Measurements from ENCODE around the gene GSTP1.
A peak's percentile ranks its signal among the peaks of the same experiment; 100 is the strongest.

GSTP1 gene

DNA sequence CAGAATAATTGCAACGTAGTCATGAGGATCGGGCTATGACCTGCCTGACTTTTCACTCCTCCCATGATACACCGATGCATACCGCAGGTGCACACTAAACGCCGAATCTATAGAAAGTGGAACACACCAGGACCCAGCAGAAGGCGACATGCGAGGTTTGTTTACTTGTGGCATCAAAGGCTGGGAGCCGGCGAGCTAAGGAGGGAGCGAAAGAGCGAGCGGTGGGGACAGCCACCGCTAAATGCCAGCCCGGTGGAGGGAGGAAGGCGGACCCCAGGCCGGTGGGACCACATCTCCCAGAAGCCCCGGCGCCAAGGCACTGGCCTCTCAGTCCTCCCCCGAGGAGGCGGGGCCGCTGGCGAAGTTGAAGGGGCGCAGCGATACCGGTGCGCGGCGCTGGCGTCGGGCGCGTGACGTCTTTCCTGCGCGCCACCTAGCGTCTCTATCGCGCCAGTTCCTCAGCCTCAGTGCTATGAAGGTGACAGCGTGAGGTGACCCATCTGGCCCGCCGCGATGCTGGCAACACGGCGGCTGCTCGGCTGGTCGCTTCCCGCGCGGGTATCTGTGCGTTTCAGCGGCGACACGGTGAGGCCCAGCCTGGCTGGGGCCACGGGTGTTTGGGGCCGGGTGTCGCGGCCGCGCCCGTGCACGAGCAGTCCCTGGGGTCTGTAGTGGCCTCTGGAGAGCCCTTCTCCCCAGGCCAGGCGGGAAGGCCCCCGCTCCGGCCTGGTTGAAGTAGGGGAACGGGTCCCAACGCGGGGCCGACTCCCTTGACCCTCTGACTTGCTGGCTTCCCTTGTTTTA lies 23.1 kb downstream of the GSTP1 start, which contains the start of gene NDUFV1:
Gene NDUFV1 (plus strand): TSS at position 445 of the 804 bp plus-strand sequence. CDS start 69 bp downstream, at position 514.
- Histone ChIP-seq H3K4me1 (ENCODE audit: insufficient read depth, insufficient read length) (peaks cover 21% of the 10 kb centered on the region), H3K36me3 (ENCODE audit: insufficient read depth, insufficient read length, low read length) (peaks cover 37% of the 10 kb centered on the region), H3K4me3 (ENCODE audit: insufficient read length, low read depth) (peak within 1 kb of the TSS; percentile 98), H3K27me3 (ENCODE audit: insufficient read depth, insufficient read length) (no peaks in the 10 kb centered on the region), H3K9ac (ENCODE audit: insufficient read length, low read depth) (peak within 1 kb of the TSS; percentile 96), H3K9me3 (ENCODE audit: insufficient read depth, low read length) (peaks cover 13% of the 10 kb centered on the region)
- TF ChIP-seq SUZ12 (IDR thresholded peaks at IDR 0.05; ENCODE audit: extremely low read depth, insufficient read depth, insufficient read length) (no peak), ZNF274 (IDR thresholded peaks at IDR 0.05; ENCODE audit: low read depth, low read length) (no peak), YY1 (IDR thresholded peaks at IDR 0.05; ENCODE audit: insufficient read depth, insufficient read length) (no peak)
- DNase-seq (ENCODE audit: low read depth, low spot score), result peak; percentile 95

DNA sequence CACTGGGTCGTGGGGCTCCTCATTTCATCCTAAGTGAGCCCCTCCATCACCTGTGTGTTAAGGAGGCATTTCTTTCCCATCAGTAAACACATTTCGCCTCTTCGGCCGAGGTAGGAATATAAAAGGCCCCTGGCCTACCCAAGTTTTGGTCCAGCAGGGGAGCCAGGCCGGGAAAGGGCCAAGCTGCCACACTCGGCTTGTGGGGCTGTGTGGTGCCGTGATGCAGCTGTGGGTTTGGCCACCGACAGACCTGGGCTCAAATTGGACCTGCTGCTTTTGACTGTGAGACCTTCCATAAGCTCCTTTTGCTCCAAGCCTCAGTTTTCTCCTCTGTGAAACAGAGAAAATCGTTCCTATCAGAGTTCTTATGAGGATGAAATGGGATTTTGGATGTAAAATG lies 23.9 kb downstream of the GSTP1 start:
- H3K9me3 ChIP-seq (ENCODE audit: insufficient read depth, low read length), result peaks cover 5% of the 10 kb centered on the region
- peaks cover 21% of the 10 kb centered on the region for H3K4me1 ChIP-seq (ENCODE audit: insufficient read depth, insufficient read length)
- no peak for DNase-seq (ENCODE audit: low read depth, low spot score)
- TF ChIP-seq YY1 (IDR thresholded peaks at IDR 0.05; ENCODE audit: insufficient read depth, insufficient read length), result no peak
- no peak for TF ChIP-seq SUZ12 (IDR thresholded peaks at IDR 0.05; ENCODE audit: extremely low read depth, insufficient read depth, insufficient read length)
- TF ChIP-seq ZNF274 (IDR thresholded peaks at IDR 0.05; ENCODE audit: low read depth, low read length), result no peak
- H3K9ac ChIP-seq (ENCODE audit: insufficient read length, low read depth), result peak overlapping the region; percentile 96
- peaks cover 45% of the 10 kb centered on the region for H3K36me3 ChIP-seq (ENCODE audit: insufficient read depth, insufficient read length, low read length)
- peak overlapping the region; percentile 98 for H3K4me3 ChIP-seq (ENCODE audit: insufficient read length, low read depth)
- H3K27me3 ChIP-seq (ENCODE audit: insufficient read depth, insufficient read length), result no peaks in the 10 kb centered on the region

DNA sequence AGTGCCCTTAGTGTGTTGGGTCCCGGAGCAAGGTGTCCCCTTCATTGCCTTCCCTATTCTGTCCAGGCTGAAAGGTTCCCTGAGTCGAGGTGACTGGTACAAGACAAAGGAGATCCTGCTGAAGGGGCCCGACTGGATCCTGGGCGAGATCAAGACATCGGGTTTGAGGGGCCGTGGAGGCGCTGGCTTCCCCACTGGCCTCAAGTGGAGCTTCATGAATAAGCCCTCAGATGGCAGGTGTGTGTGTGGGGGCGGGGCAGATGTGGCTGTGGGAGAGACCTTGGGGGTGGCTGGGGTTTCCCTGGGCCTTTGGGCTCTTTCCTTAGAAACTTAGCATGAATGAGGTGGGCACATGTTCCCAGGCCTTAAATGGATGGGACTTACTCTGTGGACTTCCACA lies 24.9 kb downstream of the GSTP1 start:
- TF ChIP-seq YY1 (IDR thresholded peaks at IDR 0.05; ENCODE audit: insufficient read depth, insufficient read length), result no peak
- TF ChIP-seq SUZ12 (IDR thresholded peaks at IDR 0.05; ENCODE audit: extremely low read depth, insufficient read depth, insufficient read length), result no peak
- Histone ChIP-seq H3K27me3 (ENCODE audit: insufficient read depth, insufficient read length) (no peaks in the 10 kb centered on the region), H3K4me1 (ENCODE audit: insufficient read depth, insufficient read length) (peaks cover 21% of the 10 kb centered on the region), H3K4me3 (ENCODE audit: insufficient read length, low read depth) (no peak overlapping the region), H3K9ac (ENCODE audit: insufficient read length, low read depth) (no peak overlapping the region), H3K9me3 (ENCODE audit: insufficient read depth, low read length) (no peaks in the 10 kb centered on the region), H3K36me3 (ENCODE audit: insufficient read depth, insufficient read length, low read length) (peaks cover 55% of the 10 kb centered on the region)
- no peak for DNase-seq (ENCODE audit: low read depth, low spot score)

DNA sequence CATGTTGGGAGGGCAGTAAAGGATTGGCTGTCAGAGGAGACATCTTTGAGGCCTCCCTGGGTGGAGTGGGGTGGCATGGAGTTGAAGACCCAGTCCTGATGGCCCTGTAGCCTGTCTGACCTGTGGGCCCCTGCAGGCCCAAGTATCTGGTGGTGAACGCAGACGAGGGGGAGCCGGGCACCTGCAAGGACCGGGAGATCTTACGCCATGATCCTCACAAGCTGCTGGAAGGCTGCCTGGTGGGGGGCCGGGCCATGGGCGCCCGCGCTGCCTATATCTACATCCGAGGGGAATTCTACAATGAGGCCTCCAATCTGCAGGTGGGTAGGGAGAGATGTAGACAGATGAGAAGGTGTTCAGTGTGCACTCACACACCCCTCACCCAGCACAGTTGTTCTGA lies 25.7 kb downstream of the GSTP1 start:
- H3K27me3 ChIP-seq (ENCODE audit: insufficient read depth, insufficient read length), result no peaks in the 10 kb centered on the region
- TF ChIP-seq YY1 (IDR thresholded peaks at IDR 0.05; ENCODE audit: insufficient read depth, insufficient read length) (no peak), SUZ12 (IDR thresholded peaks at IDR 0.05; ENCODE audit: extremely low read depth, insufficient read depth, insufficient read length) (no peak), ZNF274 (IDR thresholded peaks at IDR 0.05; ENCODE audit: low read depth, low read length) (no peak)
- H3K4me3 ChIP-seq (ENCODE audit: insufficient read length, low read depth), result no peak overlapping the region
- no peak overlapping the region for H3K9ac ChIP-seq (ENCODE audit: insufficient read length, low read depth)
- DNase-seq (ENCODE audit: low read depth, low spot score), result no peak
- H3K9me3 ChIP-seq (ENCODE audit: insufficient read depth, low read length), result no peaks in the 10 kb centered on the region
- peaks cover 27% of the 10 kb centered on the region for H3K4me1 ChIP-seq (ENCODE audit: insufficient read depth, insufficient read length)
- H3K36me3 ChIP-seq (ENCODE audit: insufficient read depth, insufficient read length, low read length), result peaks cover 58% of the 10 kb centered on the region

DNA sequence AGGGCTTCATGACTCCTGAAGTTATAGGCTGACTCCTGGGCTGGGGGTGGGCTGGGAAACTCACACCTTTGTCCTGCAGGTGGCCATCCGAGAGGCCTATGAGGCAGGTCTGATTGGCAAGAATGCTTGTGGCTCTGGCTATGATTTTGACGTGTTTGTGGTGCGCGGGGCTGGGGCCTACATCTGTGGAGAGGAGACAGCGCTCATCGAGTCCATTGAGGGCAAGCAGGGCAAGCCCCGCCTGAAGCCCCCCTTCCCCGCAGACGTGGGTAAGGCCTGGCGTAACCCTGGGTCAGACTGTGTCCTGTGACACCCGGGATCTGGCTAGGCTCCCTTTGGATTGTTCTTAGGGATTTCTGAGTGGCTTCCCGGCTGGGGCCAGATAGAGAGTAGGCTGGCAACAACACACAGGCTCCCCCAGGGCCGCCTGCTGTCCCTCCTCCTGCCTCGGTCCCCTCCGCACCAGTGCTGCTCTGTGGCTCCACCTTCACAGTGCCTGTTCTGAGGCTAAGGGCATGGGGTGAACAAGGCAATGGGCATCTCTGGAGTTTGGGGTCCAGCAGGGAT lies 26.8 kb downstream of the GSTP1 start:
- Histone ChIP-seq H3K27me3 (ENCODE audit: insufficient read depth, insufficient read length) (no peaks in the 10 kb centered on the region), H3K9ac (ENCODE audit: insufficient read length, low read depth) (no peak overlapping the region), H3K4me3 (ENCODE audit: insufficient read length, low read depth) (no peak overlapping the region), H3K4me1 (ENCODE audit: insufficient read depth, insufficient read length) (peaks cover 26% of the 10 kb centered on the region), H3K36me3 (ENCODE audit: insufficient read depth, insufficient read length, low read length) (peaks cover 62% of the 10 kb centered on the region), H3K9me3 (ENCODE audit: insufficient read depth, low read length) (no peaks in the 10 kb centered on the region)
- no peak for DNase-seq (ENCODE audit: low read depth, low spot score)
- TF ChIP-seq ZNF274 (IDR thresholded peaks at IDR 0.05; ENCODE audit: low read depth, low read length) (no peak), YY1 (IDR thresholded peaks at IDR 0.05; ENCODE audit: insufficient read depth, insufficient read length) (no peak), SUZ12 (IDR thresholded peaks at IDR 0.05; ENCODE audit: extremely low read depth, insufficient read depth, insufficient read length) (no peak)

DNA sequence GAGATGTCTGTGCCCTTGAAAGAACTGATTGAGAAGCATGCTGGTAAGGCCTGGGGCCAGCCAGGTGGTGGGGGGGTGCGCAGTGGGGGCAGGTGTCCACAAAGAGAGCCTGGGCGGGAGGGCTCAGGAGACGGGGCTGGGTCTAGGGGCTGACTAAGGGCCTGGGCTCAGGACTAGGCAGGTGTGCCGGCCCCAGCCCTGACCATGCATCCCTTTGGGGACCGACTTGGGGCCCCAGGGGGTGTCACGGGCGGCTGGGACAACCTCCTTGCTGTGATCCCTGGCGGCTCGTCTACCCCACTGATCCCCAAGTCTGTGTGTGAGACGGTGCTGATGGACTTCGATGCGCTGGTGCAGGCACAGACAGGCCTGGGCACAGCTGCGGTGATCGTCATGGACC lies 27.6 kb downstream of the GSTP1 start:
- H3K4me1 ChIP-seq (ENCODE audit: insufficient read depth, insufficient read length), result peaks cover 26% of the 10 kb centered on the region
- peaks cover 62% of the 10 kb centered on the region for H3K36me3 ChIP-seq (ENCODE audit: insufficient read depth, insufficient read length, low read length)
- no peak for TF ChIP-seq ZNF274 (IDR thresholded peaks at IDR 0.05; ENCODE audit: low read depth, low read length)
- no peak for TF ChIP-seq YY1 (IDR thresholded peaks at IDR 0.05; ENCODE audit: insufficient read depth, insufficient read length)
- no peak for TF ChIP-seq SUZ12 (IDR thresholded peaks at IDR 0.05; ENCODE audit: extremely low read depth, insufficient read depth, insufficient read length)
- no peak for DNase-seq (ENCODE audit: low read depth, low spot score)
- no peak overlapping the region for H3K9ac ChIP-seq (ENCODE audit: insufficient read length, low read depth)
- H3K4me3 ChIP-seq (ENCODE audit: insufficient read length, low read depth), result no peak overlapping the region
- H3K9me3 ChIP-seq (ENCODE audit: insufficient read depth, low read length), result no peaks in the 10 kb centered on the region
- no peaks in the 10 kb centered on the region for H3K27me3 ChIP-seq (ENCODE audit: insufficient read depth, insufficient read length)
